K562 (cell line): ENCODE measurements around the gene TSR3. TPM values are rescaled to one million over a fixed set of nuclear protein-coding genes. Genes with fewer than 3 reads are reported as not detected.

Experiments
- ATAC-seq: fragments of 200-7000 bp; cut with Tn5 transposase; 3 replicates; pipeline ENCODE4 v1.9.1; 2020; ENCODE audit warnings: moderate library complexity
- BruUV-seq: library from RNA; stranded (reverse); fragments of 400-500 nt; replicated peaks from 2 replicates; lab custom pipeline; 2021; lab: Mats Ljungman, UMichigan
- CTCF ChIA-PET: fragments of 300-600 bp; formaldehyde crosslinking; extraction: SDS; loops from one replicate; lab custom pipeline; 2021; ENCODE audit warnings: low intra/inter-chr PET ratio; lab: Yijun Ruan, JAX
- POLR2A ChIA-PET: fragments of 300-600, 350-650 bp; sonication (Branson Sonifier 250); formaldehyde crosslinking; extraction: SDS; loops from one replicate; lab custom pipeline; 2021; ENCODE audit warnings: antibody characterized with exemption, inconsistent platforms; lab: Yijun Ruan, JAX
- DNase-seq, 4 experiments: peaks; one replicate each; pipeline versions ENCODE4 v3.0.0 to v3.0.0-alpha.2; 2011 to 2018; ENCODE audit warnings: low spot score in 3 of 4, mixed read lengths in 3 of 4; ENCODE audit errors: extremely low read depth in 1 of 4
- FAIRE-seq: peaks from 2 replicates; lab custom pipeline; 2011; peaks lifted over from hg19 to GRCh38; lab: Jason Lieb, UNC
- H2AFZ ChIP-seq: 2 replicates; pipeline ENCODE4 v1.6.0; 2011; ENCODE audit warnings: low read depth, low read length, control low read depth, inconsistent platforms
- H3K27ac ChIP-seq: fragments of 200-600 bp; 3 replicates; pipeline ENCODE4 v1.8.0; 2011; ENCODE audit warnings: low read depth, mild to moderate bottlenecking, control low read depth, inconsistent platforms, low read length, moderate library complexity, mixed read lengths; ENCODE audit errors: extremely low read depth
- H3K27me3 ChIP-seq, 2 experiments: fragments of 300-600 bp in 1 of 2; 2 replicates in 1 of 2; 3 replicates in 1 of 2; pipeline versions ENCODE4 v1.6.0 to v1.8.0; 2011; ENCODE audit warnings: inconsistent platforms in 2 of 2, low read length in 2 of 2, mild to moderate bottlenecking in 1 of 2, mixed read lengths in 1 of 2, moderate library complexity in 1 of 2; ENCODE audit not compliant: control insufficient read depth in 2 of 2, insufficient read depth in 2 of 2
- H3K36me3 ChIP-seq: fragments of 300-600 bp; 3 replicates; pipeline ENCODE4 v1.8.0; 2011; ENCODE audit warnings: mild to moderate bottlenecking, low read length, inconsistent platforms; ENCODE audit not compliant: control insufficient read depth, insufficient read depth
- H3K4me1 ChIP-seq, 2 experiments: fragments of 200-600 bp in 1 of 2; replicated peaks in 1 of 2; 2 replicates in 1 of 2; 3 replicates in 1 of 2; pipeline versions ENCODE4 v1.5.1 to v1.8.0; 2011; ENCODE audit warnings: inconsistent platforms in 2 of 2, low read length in 2 of 2, mild to moderate bottlenecking in 1 of 2, mixed read lengths in 1 of 2, moderate library complexity in 1 of 2; ENCODE audit not compliant: control insufficient read depth in 2 of 2, insufficient read depth in 2 of 2
- H3K4me2 ChIP-seq: 2 replicates; pipeline ENCODE4 v1.6.1; 2011; ENCODE audit warnings: low read length, control low read depth, inconsistent platforms, mixed read lengths; ENCODE audit not compliant: insufficient read depth
- H3K4me3 ChIP-seq: fragments of 200-600 bp; sonication (generic), shearing (Covaris generic); 2 replicates; pipeline ENCODE4 v1.5.1; 2016; ENCODE audit warnings: control low read depth, inconsistent platforms
- H3K79me2 ChIP-seq: fragments of 200-600 bp; 3 replicates; pipeline ENCODE4 v1.8.0; 2011; ENCODE audit warnings: low read length, inconsistent platforms; ENCODE audit not compliant: control insufficient read depth, insufficient read depth
- H3K9ac ChIP-seq, 2 experiments: 2 replicates each; pipeline versions ENCODE4 v1.6.0 to v1.6.1; 2011; ENCODE audit warnings: low read depth in 2 of 2, low read length in 2 of 2, control low read depth in 1 of 2, inconsistent platforms in 1 of 2, mild to moderate bottlenecking in 1 of 2, mixed read lengths in 1 of 2; ENCODE audit not compliant: insufficient read depth in 1 of 2
- H3K9me1 ChIP-seq: one replicate; pipeline ENCODE4 v1.6.0; 2011; ENCODE audit warnings: inconsistent platforms, mild to moderate bottlenecking, low read length, moderate library complexity; ENCODE audit not compliant: control insufficient read depth, insufficient read depth
- H3K9me3 ChIP-seq: replicated peaks from 2 replicates; pipeline ENCODE4 v1.5.1; 2011; ENCODE audit warnings: low read depth, low read length, inconsistent platforms; ENCODE audit not compliant: control insufficient read depth, insufficient read depth
- H4K20me1 ChIP-seq: replicated peaks from 2 replicates; pipeline ENCODE4 v1.6.1; 2011; ENCODE audit warnings: low read length, inconsistent platforms, mixed read lengths; ENCODE audit not compliant: control insufficient read depth, insufficient read depth
- EP400 ChIP-seq: fragments of 450-650 bp; IDR thresholded peaks from 2 replicates; pipeline ENCODE4 v1.6.1; 2017; ENCODE audit warnings: antibody characterized with exemption, mild to moderate bottlenecking, moderate library complexity
- FOXM1 ChIP-seq, 2 experiments: fragments of 450-650 bp in 1 of 2; sonication (generic) in 1 of 2; formaldehyde crosslinking in 1 of 2; IDR thresholded peaks; 2 replicates each; pipeline versions ENCODE4 v1.6.1 to v1.9.0; 2017 to 2022; ENCODE audit warnings: low read depth in 2 of 2, mild to moderate bottlenecking in 2 of 2, missing genetic modification reagents in 1 of 2, moderate library complexity in 1 of 2
- POLR2G ChIP-seq: fragments of 200-400 bp; formaldehyde crosslinking; IDR thresholded peaks from 2 replicates; pipeline ENCODE4 v1.6.1; 2017; ENCODE audit warnings: low read depth, mild to moderate bottlenecking, antibody characterized with exemption, low read length, moderate library complexity
- RBFOX2 ChIP-seq: fragments of 200-400 bp; formaldehyde crosslinking; IDR thresholded peaks from 2 replicates; pipeline ENCODE4 v1.6.1; 2017; ENCODE audit warnings: low read depth, mild to moderate bottlenecking, low read length, moderate library complexity
- U2AF1 ChIP-seq: fragments of 200-400 bp; formaldehyde crosslinking; optimal IDR thresholded peaks from 2 replicates; pipeline ENCODE3; 2017; ENCODE audit warnings: mild to moderate bottlenecking, low read depth, low read length, moderate library complexity
- ZNF23 ChIP-seq: fragments of 250-450 bp; sonication (Bioruptor Pico); IDR thresholded peaks from 2 replicates; pipeline ENCODE4 v1.4.0; 2020; ENCODE audit warnings: mild to moderate bottlenecking
- WGBS: fragments of 100-300 bp; shearing (Covaris generic); methylation state at CpG from one replicate; pipeline ENCODE4 v1.1.6; 2016; ENCODE audit warnings: low coverage, mixed read lengths; ENCODE audit not compliant: insufficient coverage; ENCODE audit errors: missing lambda C conversion rate; 5-methylcytosine and 5-hydroxymethylcytosine counted together
- in situ Hi-C: fragments of 300-500 bp; cut with MboI; formaldehyde crosslinking; loops from 4 replicates; pipeline ENCODE4 v1.15.0; 2018; ENCODE audit warnings: inconsistent platforms, mixed read lengths
- intact Hi-C: fragments of 100-400 bp; cut with micrococcal nuclease; formaldehyde crosslinking; loops from 2 replicates; pipeline ENCODE4 v1.14.2; 2022
- polyA plus RNA-seq, 8 experiments: library from polyadenylated mRNA; depleted of rRNA in 4 of 8; stranded (reverse) in 5 of 8; unstranded in 3 of 8; fragments of >200 nt; fragmentation: Nextera tagmentation in 2 of 8; fragmentation: Illumina TruSeq in 1 of 8; extraction: Ambion mirVana in 2 of 8; extraction: Trizol in 1 of 8; gene quantifications; 2 replicates each; pipeline versions ENCODE4 v1.2.1 to v1.2.3, GENCODE V29; 2011 to 2014; ENCODE audit warnings: inconsistent platforms in 1 of 8, missing spikeins in 1 of 8
- total RNA-seq, 7 experiments: library from RNA; depleted of rRNA in 6 of 7; stranded (reverse); fragments of >200 nt in 6 of 7; fragmentation: Illumina TruSeq in 2 of 7; extraction: Trizol in 2 of 7; gene quantifications; 2 replicates each; pipeline versions ENCODE4 v1.2.1 to v1.2.3, GENCODE V29; 2011 to 2021; ENCODE audit warnings: low replicate concordance in 1 of 7
- TF ChIP-seq, protein P1 (sequence below): sonication (generic); formaldehyde crosslinking; IDR thresholded peaks from 2 replicates; pipeline ENCODE4 v1.9.0; 2022; ENCODE audit warnings: mild to moderate bottlenecking, missing genetic modification reagents
- TF ChIP-seq, protein P2 (sequence below): sonication (generic); formaldehyde crosslinking; IDR thresholded peaks from 2 replicates; pipeline ENCODE4 v1.9.0; 2022; ENCODE audit warnings: mild to moderate bottlenecking, missing genetic modification reagents

The TSR3 gene
- total and polyA plus RNA-seq, 9 of the 15 experiments (the other 6 are each of a cell fraction or from before 2014, with no cell fraction given), result 1.5 to 74.8 (median 16.5) TPM

GRCh38 chr16:1377406-1378010 is 25.8 kb upstream of the TSR3 start:
- TF ChIP-seq RBFOX2 (0 out of 2 replicates have a peak, but pooled peaks have one; percentile 13), POLR2G (peak; percentile 19; the same call in 1 of the 2 replicates), ZNF23 (CRISPR knock-in tag) (no peak), FOXM1 (IDR thresholded peaks at IDR 0.05; ENCODE audit: low read depth) (no peak), FOXM1 (CRISPR knock-in tag; IDR thresholded peaks at IDR 0.05; ENCODE audit: low read depth) (no peak), EP400 (no peak), U2AF1 (no peak)
- TF ChIP-seq, protein P1, sequence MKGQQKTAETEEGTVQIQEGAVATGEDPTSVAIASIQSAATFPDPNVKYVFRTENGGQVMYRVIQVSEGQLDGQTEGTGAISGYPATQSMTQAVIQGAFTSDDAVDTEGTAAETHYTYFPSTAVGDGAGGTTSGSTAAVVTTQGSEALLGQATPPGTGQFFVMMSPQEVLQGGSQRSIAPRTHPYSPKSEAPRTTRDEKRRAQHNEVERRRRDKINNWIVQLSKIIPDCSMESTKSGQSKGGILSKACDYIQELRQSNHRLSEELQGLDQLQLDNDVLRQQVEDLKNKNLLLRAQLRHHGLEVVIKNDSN (CRISPR knock-in tag), result 0 out of 2 replicates have a peak, but pooled peaks have one; percentile 3
- TF ChIP-seq, protein P2, sequence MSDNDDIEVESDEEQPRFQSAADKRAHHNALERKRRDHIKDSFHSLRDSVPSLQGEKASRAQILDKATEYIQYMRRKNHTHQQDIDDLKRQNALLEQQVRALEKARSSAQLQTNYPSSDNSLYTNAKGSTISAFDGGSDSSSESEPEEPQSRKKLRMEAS (CRISPR knock-in tag), result 0 out of 2 replicates have a peak, but pooled peaks have one; percentile 0
- no TSS peak for BruUV-seq
- ChIA-PET POLR2A (interaction anchor here (0.6 to 4.2 kb wide), 14 partner anchors 8 to 180 kb away, joined by 3 to 73 read pairs (median 5); partner anchors contain the start of genes UNKL and UQCC4), CTCF (no interaction called here)
- ATAC-seq, result no peak
- DNase-seq, result no peak
- peak overlapping the region; percentile 76; the same call in 1 of the 2 replicates for H3K4me3 ChIP-seq
- H3K9ac ChIP-seq, result peak overlapping the region; percentile 97 to 100; a peak in 3 of 4 replicates
- in situ Hi-C loops (no loop called here), intact Hi-C loops (no loop called here)
- H3K79me2 ChIP-seq, result peaks cover 36% of the 10 kb centered on the region
- H3K27me3 ChIP-seq, result no peaks in the 10 kb centered on the region
- no peak overlapping the region for H2AFZ ChIP-seq
- peaks cover 8% of the 10 kb centered on the region; the same call in 2 of the 3 replicates for H3K36me3 ChIP-seq
- FAIRE-seq, result no peak
- peak overlapping the region; percentile 100; the same call in 2 of the 3 replicates for H3K27ac ChIP-seq
- H3K9me1 ChIP-seq, result peaks cover 5% of the 10 kb centered on the region
- WGBS, result 72% methylated on average over 8 of the region's 10 CpGs
- peaks cover 8% of the 10 kb centered on the region; the same call in 1 of the 2 replicates for H4K20me1 ChIP-seq
- peaks cover 19 to 68% of the 10 kb centered on the region in 2 experiments; a peak in 4 of 5 replicates for H3K4me1 ChIP-seq
- peak overlapping the region; percentile 88 for H3K4me2 ChIP-seq
- H3K9me3 ChIP-seq, result no peaks in the 10 kb centered on the region
